Jurkat, Clone E6-1 (cell line): ENCODE measurements around the gene KDM6A.
A peak's percentile ranks its signal among the peaks of the same experiment; 100 is the strongest.
"Not testable (repeated sequence)": the region's sequence is repeated elsewhere in the genome, so short reads cannot be mapped to it uniquely, and the experiment has no call there.

Experiments used
- DNase-seq: peaks from one replicate; pipeline ENCODE4 v3.0.0-alpha.2; 2011; ENCODE audit warnings: low read depth, low spot score
- H3K4me3 ChIP-seq: 2 replicates; pipeline ENCODE4 v1.5.1; 2011; ENCODE audit warnings: mild to moderate bottlenecking, low read length, control low read depth, moderate library complexity

The KDM6A gene

GRCh38 chrX:44882635-44883034 lies 9.6 kb downstream of the KDM6A start:
- no peak overlapping the region for H3K4me3 ChIP-seq
- no peak for DNase-seq

GRCh38 chrX:44884944-44885343 lies 12.0 kb downstream of the KDM6A start:
- no peak overlapping the region for H3K4me3 ChIP-seq
- no peak for DNase-seq

GRCh38 chrX:44889824-44890223 lies 16.8 kb downstream of the KDM6A start:
- DNase-seq, result no peak
- H3K4me3 ChIP-seq, result no peak overlapping the region

- no peak overlapping the region for H3K4me3 ChIP-seq
- no peak for DNase-seq
These were observed 17.3 kb downstream of the KDM6A start for GRCh38 chrX:44890247-44890646.

- not testable (repeated sequence) for DNase-seq, H3K4me3 ChIP-seq
These were observed 17.7 kb downstream of the KDM6A start for GRCh38 chrX:44890687-44891086.

GRCh38 chrX:44891642-44892041 lies 18.7 kb downstream of the KDM6A start:
- no peak overlapping the region for H3K4me3 ChIP-seq
- no peak for DNase-seq

- H3K4me3 ChIP-seq, result no peak overlapping the region
- DNase-seq, result no peak
These were observed 23.8 kb downstream of the KDM6A start for GRCh38 chrX:44896876-44897186.

GRCh38 chrX:44897539-44897938 lies 24.6 kb downstream of the KDM6A start:
- DNase-seq, result no peak
- H3K4me3 ChIP-seq, result no peak overlapping the region

- DNase-seq, result peak; percentile 59
- no peak overlapping the region for H3K4me3 ChIP-seq
These were observed 25.6 kb downstream of the KDM6A start for GRCh38 chrX:44898411-44899221.

- no peak overlapping the region for H3K4me3 ChIP-seq
- no peak for DNase-seq
These were observed 27.0 kb downstream of the KDM6A start for GRCh38 chrX:44899946-44900345.

GRCh38 chrX:44903107-44903506 lies 30.1 kb downstream of the KDM6A start:
- no peak overlapping the region for H3K4me3 ChIP-seq
- DNase-seq, result no peak

- no peak overlapping the region for H3K4me3 ChIP-seq
These were observed 31.0 kb downstream of the KDM6A start for GRCh38 chrX:44903830-44904530.

GRCh38 chrX:44904542-44905115 lies 31.6 kb downstream of the KDM6A start:
- no peak overlapping the region for H3K4me3 ChIP-seq
- DNase-seq, result no peak

More at GRCh38 chrX:44903830-44904530, 31.0 kb downstream of the KDM6A start:
- DNase-seq, result no peak

- H3K4me3 ChIP-seq, result no peak overlapping the region
- DNase-seq, result no peak
These were observed 33.1 kb downstream of the KDM6A start for GRCh38 chrX:44906041-44906440.

- no peak overlapping the region for H3K4me3 ChIP-seq
- no peak for DNase-seq
These were observed 33.6 kb downstream of the KDM6A start for GRCh38 chrX:44906542-44906941.

GRCh38 chrX:44908153-44908552 lies 35.2 kb downstream of the KDM6A start:
- H3K4me3 ChIP-seq, result no peak overlapping the region
- no peak for DNase-seq

GRCh38 chrX:44908827-44909226 lies 35.8 kb downstream of the KDM6A start:
- no peak overlapping the region for H3K4me3 ChIP-seq
- no peak for DNase-seq

- not testable (repeated sequence) for H3K4me3 ChIP-seq, DNase-seq
These were observed 37.5 kb downstream of the KDM6A start for GRCh38 chrX:44910508-44910907.

- DNase-seq, H3K4me3 ChIP-seq: not testable (repeated sequence)
These were observed 38.1 kb downstream of the KDM6A start for GRCh38 chrX:44911074-44911600.
